Neutrophil (primary cell): ENCODE measurements around the gene GAREM2.

Experiments used
- H3K27ac ChIP-seq: fragments of 200-600 bp; sonication (generic); 2 replicates; pipeline ENCODE4 v1.5.1; 2016; ENCODE audit warnings: mild to moderate bottlenecking, moderate library complexity
- H3K27me3 ChIP-seq: fragments of 200-600 bp; sonication (generic); 2 replicates; pipeline ENCODE4 v1.6.0; 2016; ENCODE audit warnings: mild to moderate bottlenecking
- H3K36me3 ChIP-seq: fragments of 200-600 bp; sonication (generic); 2 replicates; pipeline ENCODE4 v1.5.1; 2017
- H3K4me1 ChIP-seq, 2 experiments: fragments of 200-600 bp in 1 of 2; sonication (generic) in 1 of 2; 1 replicate in 1 of 2; 2 replicates in 1 of 2; pipeline versions ENCODE4 v1.5.1 to v1.6.1; 2013 to 2016; ENCODE audit warnings: low read depth in 1 of 2, low read length in 1 of 2, mild to moderate bottlenecking in 1 of 2, moderate library complexity in 1 of 2; ENCODE audit not compliant: control insufficient read depth in 1 of 2, insufficient read depth in 1 of 2
- H3K4me3 ChIP-seq, 2 experiments: fragments of 200-600 bp in 1 of 2; sonication (generic) in 1 of 2; 1 replicate in 1 of 2; 2 replicates in 1 of 2; pipeline ENCODE4 v1.5.1; 2013 to 2016; ENCODE audit warnings: low read depth in 1 of 2, low read length in 1 of 2, mild to moderate bottlenecking in 1 of 2, moderate library complexity in 1 of 2
- H3K9me3 ChIP-seq: fragments of 200-600 bp; sonication (generic); 2 replicates; pipeline ENCODE4 v1.5.1; 2016
- CTCF ChIP-seq: fragments of 200-600 bp; sonication (generic); IDR thresholded peaks from 2 replicates; pipeline ENCODE4 v1.5.1; 2016; ENCODE audit warnings: antibody characterized with exemption

The GAREM2 gene

GRCh38 chr2:26197516-26197915 is 24.6 kb downstream of the GAREM2 start:
- H3K4me3 ChIP-seq = no peak overlapping the region

GRCh38 chr2:26202981-26203490 is 30.1 kb downstream of the GAREM2 start:
- Histone ChIP-seq H3K27ac (no peak overlapping the region), H3K36me3 (peaks cover 88% of the 10 kb centered on the region), H3K4me1 (no peaks in the 10 kb centered on the region), H3K4me3 (no peak overlapping the region), H3K27me3 (no peaks in the 10 kb centered on the region), H3K9me3 (no peaks in the 10 kb centered on the region)
- TF ChIP-seq CTCF = no peak

More at GRCh38 chr2:26197516-26197915, 24.6 kb downstream of the GAREM2 start:
- Histone ChIP-seq H3K4me1 (no peaks in the 10 kb centered on the region), H3K9me3 (no peaks in the 10 kb centered on the region), H3K27me3 (no peaks in the 10 kb centered on the region), H3K27ac (no peak overlapping the region), H3K36me3 (peaks cover 99% of the 10 kb centered on the region)
- no peak for TF ChIP-seq CTCF

- Histone ChIP-seq H3K27ac (no peak overlapping the region), H3K9me3 (no peaks in the 10 kb centered on the region), H3K4me1 (no peaks in the 10 kb centered on the region), H3K4me3 (no peak overlapping the region), H3K36me3 (peaks cover 88% of the 10 kb centered on the region), H3K27me3 (no peaks in the 10 kb centered on the region)
- no peak for TF ChIP-seq CTCF
Observed at GRCh38 chr2:26203906-26204305, 31.0 kb downstream of the GAREM2 start.

- H3K27me3 ChIP-seq = no peaks in the 10 kb centered on the region
- peaks cover 94% of the 10 kb centered on the region for H3K36me3 ChIP-seq
- no peaks in the 10 kb centered on the region for H3K4me1 ChIP-seq
- no peak overlapping the region for H3K4me3 ChIP-seq
- no peaks in the 10 kb centered on the region for H3K9me3 ChIP-seq
- TF ChIP-seq CTCF = no peak
- H3K27ac ChIP-seq = no peak overlapping the region
Observed at GRCh38 chr2:26212011-26212410, 39.1 kb downstream of the GAREM2 start.

- Histone ChIP-seq H3K4me3 (no peak overlapping the region), H3K9me3 (no peaks in the 10 kb centered on the region), H3K27ac (no peak overlapping the region), H3K36me3 (peaks cover 75% of the 10 kb centered on the region), H3K4me1 (no peaks in the 10 kb centered on the region), H3K27me3 (no peaks in the 10 kb centered on the region)
- no peak for TF ChIP-seq CTCF
Observed at GRCh38 chr2:26214759-26215158, 41.9 kb downstream of the GAREM2 start.

GRCh38 chr2:26215833-26216232 is 42.9 kb downstream of the GAREM2 start:
- Histone ChIP-seq H3K9me3 (no peaks in the 10 kb centered on the region), H3K4me1 (no peaks in the 10 kb centered on the region), H3K27me3 (no peaks in the 10 kb centered on the region), H3K36me3 (peaks cover 71% of the 10 kb centered on the region), H3K27ac (no peak overlapping the region), H3K4me3 (no peak overlapping the region)
- TF ChIP-seq CTCF = no peak
